H9 (cell line): Measurements from ENCODE around the gene MUC5B. TPM values are rescaled to one million over a fixed set of nuclear protein-coding genes. Genes with fewer than 3 reads are reported as not detected.

Experiments used
- DNase-seq: peaks from one replicate; pipeline ENCODE4 v3.0.0-alpha.2; 2017
- H2AFZ ChIP-seq: one replicate; pipeline ENCODE4 v1.6.1; 2013; ENCODE audit warnings: mild to moderate bottlenecking, low read length, control low read depth, moderate library complexity
- H2AK5ac ChIP-seq: 2 replicates; pipeline ENCODE4 v1.6.1; 2013; ENCODE audit warnings: low read length, control low read depth, mixed read lengths; ENCODE audit not compliant: insufficient read length
- H2BK120ac ChIP-seq: one replicate; pipeline ENCODE4 v1.6.1; 2013; ENCODE audit warnings: low read depth, mild to moderate bottlenecking, low read length, control low read depth, inconsistent platforms; ENCODE audit not compliant: poor library complexity, severe bottlenecking
- H2BK12ac ChIP-seq: 2 replicates; pipeline ENCODE4 v1.6.1; 2013; ENCODE audit warnings: low read length, control low read depth, mixed read lengths, low read depth; ENCODE audit not compliant: insufficient read length
- H2BK15ac ChIP-seq: 2 replicates; pipeline ENCODE4 v1.6.1; 2013; ENCODE audit warnings: low read depth, low read length, control low read depth
- H2BK20ac ChIP-seq: one replicate; pipeline ENCODE4 v1.6.1; 2013; ENCODE audit warnings: low read depth, mild to moderate bottlenecking, low read length, control low read depth, inconsistent platforms; ENCODE audit not compliant: poor library complexity, severe bottlenecking
- H2BK5ac ChIP-seq: 2 replicates; pipeline ENCODE4 v1.6.1; 2013; ENCODE audit warnings: low read length, control low read depth, mixed read lengths; ENCODE audit not compliant: insufficient read length
- H3K14ac ChIP-seq: 2 replicates; pipeline ENCODE4 v1.6.1; 2013; ENCODE audit warnings: low read length, control low read depth; ENCODE audit not compliant: insufficient read depth
- H3K18ac ChIP-seq: 2 replicates; pipeline ENCODE4 v1.6.1; 2013; ENCODE audit warnings: low read depth, mild to moderate bottlenecking, mixed read lengths, low read length, control low read depth; ENCODE audit not compliant: insufficient read length
- H3K23ac ChIP-seq: 2 replicates; pipeline ENCODE4 v1.6.1; 2013; ENCODE audit warnings: low read length, control low read depth, mixed read lengths, low read depth; ENCODE audit not compliant: insufficient read length
- H3K23me2 ChIP-seq: 2 replicates; pipeline ENCODE4 v1.6.1; 2013; ENCODE audit warnings: low read depth, mild to moderate bottlenecking, mixed read lengths, low read length, control low read depth; ENCODE audit not compliant: insufficient read length, poor library complexity, severe bottlenecking
- H3K27ac ChIP-seq: 2 replicates; pipeline ENCODE4 v1.5.1; 2013; ENCODE audit warnings: low read length, control low read depth, mixed read lengths, low read depth; ENCODE audit not compliant: insufficient read length
- H3K27me3 ChIP-seq: 2 replicates; pipeline ENCODE4 v1.6.1; 2013; ENCODE audit warnings: low read length, control low read depth, inconsistent platforms; ENCODE audit not compliant: insufficient read depth
- H3K4ac ChIP-seq: 2 replicates; pipeline ENCODE4 v1.6.1; 2013; ENCODE audit warnings: low read depth, mild to moderate bottlenecking, control low read depth, inconsistent platforms, low read length, moderate library complexity
- H3K4me1 ChIP-seq: 2 replicates; pipeline ENCODE4 v1.6.1; 2013; ENCODE audit warnings: low read length, control low read depth, inconsistent platforms; ENCODE audit not compliant: insufficient read depth
- H3K4me2 ChIP-seq: 2 replicates; pipeline ENCODE4 v1.6.1; 2013; ENCODE audit warnings: low read length, control low read depth, mixed read lengths; ENCODE audit not compliant: insufficient read length, insufficient read depth
- H3K56ac ChIP-seq: 2 replicates; pipeline ENCODE4 v1.6.1; 2013; ENCODE audit warnings: low read depth, mild to moderate bottlenecking, mixed read lengths, low read length, control low read depth; ENCODE audit not compliant: insufficient read length
- H3K79me1 ChIP-seq: 2 replicates; pipeline ENCODE4 v1.6.1; 2013; ENCODE audit warnings: low read depth, mild to moderate bottlenecking, moderate library complexity, low read length, control low read depth, inconsistent platforms; ENCODE audit not compliant: insufficient read depth, poor library complexity, severe bottlenecking
- H3K79me2 ChIP-seq: 2 replicates; pipeline ENCODE4 v1.6.1; 2013; ENCODE audit warnings: low read length, control low read depth, inconsistent platforms; ENCODE audit not compliant: insufficient read depth
- H3K9ac ChIP-seq: 2 replicates; pipeline ENCODE4 v1.6.1; 2013; ENCODE audit warnings: low read length, control low read depth, mixed read lengths; ENCODE audit not compliant: insufficient read length; ENCODE audit errors: extremely low read depth
- H3K9me3 ChIP-seq: one replicate; pipeline ENCODE4 v1.6.1; 2013; ENCODE audit warnings: low read depth, low read length, inconsistent platforms; ENCODE audit not compliant: control insufficient read depth
- H3T11ph ChIP-seq: one replicate; pipeline ENCODE4 v1.6.1; 2013; ENCODE audit warnings: mild to moderate bottlenecking, low read length, control low read depth, inconsistent platforms
- H4K20me1 ChIP-seq: one replicate; pipeline ENCODE4 v1.6.1; 2013; ENCODE audit not compliant: control insufficient read depth, insufficient read length, insufficient read depth
- H4K5ac ChIP-seq: 2 replicates; pipeline ENCODE4 v1.6.1; 2013; ENCODE audit warnings: low read depth, mild to moderate bottlenecking, mixed read lengths, low read length, control low read depth; ENCODE audit not compliant: insufficient read length
- H4K8ac ChIP-seq: replicated peaks from 2 replicates; pipeline ENCODE4 v1.6.1; 2013; ENCODE audit warnings: low read length, control low read depth, mixed read lengths, low read depth; ENCODE audit not compliant: insufficient read length
- H4K91ac ChIP-seq: 2 replicates; pipeline ENCODE4 v1.6.1; 2013; ENCODE audit warnings: low read depth, mild to moderate bottlenecking, moderate library complexity, mixed read lengths, low read length, control low read depth; ENCODE audit not compliant: insufficient read length
- H3K27ac Mint-ChIP-seq, 3 experiments: 2 replicates in 2 of 3; 3 replicates in 1 of 3; pipeline ENCODE4 v1.8.0; 2020 to 2021; ENCODE audit warnings: mixed read lengths in 3 of 3, mild to moderate bottlenecking in 1 of 3, moderate library complexity in 1 of 3
- H3K27me3 Mint-ChIP-seq: 2 replicates; pipeline ENCODE4 v1.8.0; 2021; ENCODE audit warnings: low read depth, mild to moderate bottlenecking, moderate library complexity, mixed read lengths
- H3K36me3 Mint-ChIP-seq, 3 experiments: 2 replicates in 2 of 3; 3 replicates in 1 of 3; pipeline ENCODE4 v1.8.0; 2020 to 2021; ENCODE audit warnings: low read depth in 3 of 3, mixed read lengths in 3 of 3; ENCODE audit not compliant: insufficient read depth in 1 of 3
- H3K4me1 Mint-ChIP-seq, 2 experiments: 2 replicates each; pipeline ENCODE4 v1.8.0; 2020; ENCODE audit warnings: mixed read lengths in 2 of 2
- H3K4me3 Mint-ChIP-seq, 2 experiments: 2 replicates in 1 of 2; 3 replicates in 1 of 2; pipeline ENCODE4 v1.8.0; 2020 to 2021; ENCODE audit warnings: mild to moderate bottlenecking in 2 of 2, mixed read lengths in 2 of 2, moderate library complexity in 1 of 2
- H3K9me3 Mint-ChIP-seq, 2 experiments: 2 replicates in 1 of 2; 3 replicates in 1 of 2; pipeline ENCODE4 v1.8.0; 2020; ENCODE audit warnings: mild to moderate bottlenecking in 2 of 2, mixed read lengths in 2 of 2, moderate library complexity in 1 of 2
- WGBS: extraction: QIAGEN DNeasy Blood & Tissue Kit; methylation state at CpG from one replicate; pipeline ENCODE4 v1.1.7; 2013; ENCODE audit warnings: missing lambda C conversion rate, low lambda C conversion rate, mixed read lengths; ENCODE audit not compliant: insufficient read length; ENCODE audit errors: extremely low coverage; 5-methylcytosine and 5-hydroxymethylcytosine counted together
- total RNA-seq: library from RNA; stranded (reverse); gene quantifications from 2 replicates; pipeline ENCODE4 v1.2.1, GENCODE V29; 2021
- TF ChIP-seq, protein P1 (sequence below): fragments of 200-600 bp; sonication (generic); conservative IDR thresholded peaks from 3 replicates; pipeline ENCODE4 v1.8.0; 2021; ENCODE audit warnings: antibody characterized with exemption, mild to moderate bottlenecking

MUC5B gene
- total RNA-seq, 1 experiment from 2014 or later = not detected

DNA sequence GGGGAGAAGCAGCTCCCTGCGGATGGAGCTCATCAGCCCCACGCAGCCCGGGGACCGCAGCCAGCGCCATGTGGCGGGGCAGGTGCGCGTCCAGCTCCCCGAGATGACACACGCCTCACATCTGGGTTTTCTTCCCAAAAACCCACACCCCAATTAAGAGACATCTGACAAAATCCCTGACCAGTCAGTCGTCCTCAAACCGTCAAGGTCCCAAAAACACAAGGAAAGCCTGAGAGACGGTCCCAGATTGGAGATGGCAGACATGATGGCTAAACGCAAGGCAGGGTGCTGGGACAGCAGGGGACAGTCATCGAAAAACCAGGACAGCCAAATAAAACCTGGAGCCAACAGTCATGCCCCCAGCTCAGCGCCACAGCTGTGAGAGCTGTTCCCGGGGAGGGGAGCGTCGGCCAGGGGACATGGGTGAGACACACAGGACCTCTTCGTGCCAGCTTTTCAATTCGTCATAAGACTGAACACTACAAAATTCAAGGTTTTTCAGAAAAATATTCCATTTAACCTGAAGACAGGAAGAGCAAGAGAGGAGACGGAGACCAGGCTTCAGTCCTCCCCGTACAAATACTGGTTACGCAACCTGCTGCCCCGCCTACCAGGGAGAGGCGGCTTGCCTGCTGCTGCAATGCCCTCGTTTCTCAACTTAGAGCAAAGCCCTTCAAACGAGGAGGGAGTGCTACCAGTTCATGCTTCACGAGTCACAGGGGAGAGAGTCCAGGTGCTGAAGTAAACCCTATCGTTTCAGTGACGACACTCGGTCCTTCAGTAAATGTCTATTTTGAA is 76.0 kb downstream of the MUC5B start:
- no peaks in the 10 kb centered on the region for H3K27me3 ChIP-seq
- H3K9ac ChIP-seq = no peak overlapping the region
- no peaks in the 10 kb centered on the region for H3K23me2 ChIP-seq
- H3K14ac ChIP-seq = no peak overlapping the region
- no peaks in the 10 kb centered on the region for H4K20me1 ChIP-seq
- no peak overlapping the region for H2BK12ac ChIP-seq
- no peak overlapping the region for H3K4ac ChIP-seq
- H4K91ac ChIP-seq = no peak overlapping the region
- no peaks in the 10 kb centered on the region for H3K27me3 Mint-ChIP-seq
- H3K36me3 Mint-ChIP-seq = peaks cover 2 to 12% (median 5%) of the 10 kb centered on the region in 3 experiments; a peak in 4 of 7 replicates
- no peaks in the 10 kb centered on the region; the same call in 1 of the 2 replicates for H3K4me1 ChIP-seq
- no peak overlapping the region for H2BK120ac ChIP-seq
- WGBS = no CpG with 5 or more reads among the region's 32 CpGs
- H3K27ac ChIP-seq = no peak overlapping the region
- peak; percentile 49 for DNase-seq
- no peak overlapping the region for H4K8ac ChIP-seq
- peaks cover 1% of the 10 kb centered on the region; the same call in 1 of the 2 replicates for H3K79me2 ChIP-seq
- H3K18ac ChIP-seq = no peak overlapping the region
- no peak overlapping the region for H2BK5ac ChIP-seq
- H3K27ac Mint-ChIP-seq = peak overlapping the region in 2 of 3 experiments; percentile 7 to 37; a peak in 4 of 7 replicates
- no peak overlapping the region for H3K4me3 Mint-ChIP-seq
- no peaks in the 10 kb centered on the region for H3K9me3 ChIP-seq
- no peak overlapping the region for H4K5ac ChIP-seq
- no peak overlapping the region for H3T11ph ChIP-seq
- H2AK5ac ChIP-seq = no peak overlapping the region
- TF ChIP-seq, protein P1, sequence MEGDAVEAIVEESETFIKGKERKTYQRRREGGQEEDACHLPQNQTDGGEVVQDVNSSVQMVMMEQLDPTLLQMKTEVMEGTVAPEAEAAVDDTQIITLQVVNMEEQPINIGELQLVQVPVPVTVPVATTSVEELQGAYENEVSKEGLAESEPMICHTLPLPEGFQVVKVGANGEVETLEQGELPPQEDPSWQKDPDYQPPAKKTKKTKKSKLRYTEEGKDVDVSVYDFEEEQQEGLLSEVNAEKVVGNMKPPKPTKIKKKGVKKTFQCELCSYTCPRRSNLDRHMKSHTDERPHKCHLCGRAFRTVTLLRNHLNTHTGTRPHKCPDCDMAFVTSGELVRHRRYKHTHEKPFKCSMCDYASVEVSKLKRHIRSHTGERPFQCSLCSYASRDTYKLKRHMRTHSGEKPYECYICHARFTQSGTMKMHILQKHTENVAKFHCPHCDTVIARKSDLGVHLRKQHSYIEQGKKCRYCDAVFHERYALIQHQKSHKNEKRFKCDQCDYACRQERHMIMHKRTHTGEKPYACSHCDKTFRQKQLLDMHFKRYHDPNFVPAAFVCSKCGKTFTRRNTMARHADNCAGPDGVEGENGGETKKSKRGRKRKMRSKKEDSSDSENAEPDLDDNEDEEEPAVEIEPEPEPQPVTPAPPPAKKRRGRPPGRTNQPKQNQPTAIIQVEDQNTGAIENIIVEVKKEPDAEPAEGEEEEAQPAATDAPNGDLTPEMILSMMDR = no peak
- peaks cover 21 to 32% of the 10 kb centered on the region in 2 experiments for H3K4me1 Mint-ChIP-seq
- peaks cover 14% of the 10 kb centered on the region for H3K79me1 ChIP-seq
- H2BK20ac ChIP-seq = no peak overlapping the region
- no peak overlapping the region for H3K23ac ChIP-seq
- no peak overlapping the region for H3K56ac ChIP-seq
- no peak overlapping the region for H2BK15ac ChIP-seq
- no peak overlapping the region for H2AFZ ChIP-seq
- H3K9me3 Mint-ChIP-seq = no peaks in the 10 kb centered on the region
- H3K4me2 ChIP-seq = no peak overlapping the region
